Measurements from ENCODE around the gene CACNG4. TPM values are rescaled to one million over a fixed set of nuclear protein-coding genes. Genes with fewer than 3 reads are reported as not detected.

Gene CACNG4
- total RNA-seq, 2 experiments from 2014 or later: not detected

- Histone ChIP-seq H4K20me1 (ENCODE audit: insufficient read depth, low read length) (no peaks in the 10 kb centered on the region), H3K4me1 (ENCODE audit: insufficient read depth, low read length, poor library complexity, severe bottlenecking) (no peaks in the 10 kb centered on the region), H2AFZ (ENCODE audit: low read length) (no peak overlapping the region), H3K4me3 (ENCODE audit: low read depth, low read length, poor library complexity, severe bottlenecking) (no peak overlapping the region), H3K9me2 (ENCODE audit: insufficient read depth, low read length) (no peaks in the 10 kb centered on the region), H3K9me3 (ENCODE audit: low read length) (no peaks in the 10 kb centered on the region), H3K27ac (ENCODE audit: low read depth, low read length, poor library complexity, severe bottlenecking) (no peak overlapping the region), H3K36me3 (ENCODE audit: insufficient read depth, low read length) (no peaks in the 10 kb centered on the region), H3K79me2 (ENCODE audit: insufficient read depth, low read depth, low read length) (no peaks in the 10 kb centered on the region), H3K4me2 (ENCODE audit: low read length) (no peak overlapping the region)
- intact Hi-C loops (cut with micrococcal nuclease; ENCODE audit: unreplicated experiment): no loop called here
- no peak for DNase-seq (ENCODE audit: low spot score)
- no TSS peak for BruUV-seq (replicated peaks)
- ChIA-PET CTCF (ENCODE audit: unreplicated experiment) (no interaction called here), POLR2A (no interaction called here)
- TF ChIP-seq EZH2phosphoT487 (IDR thresholded peaks at IDR 0.05; ENCODE audit: borderline replicate concordance, low read depth, low read length) (no peak), CTCF (conservative IDR thresholded peaks at IDR 0.05; ENCODE audit: low read length) (no peak)
These were observed 13.5 kb upstream of the CACNG4 start for GRCh38 chr17:66950886-66951604.

- BruUV-seq (replicated peaks): no TSS peak
- CTCF ChIA-PET (ENCODE audit: unreplicated experiment): no interaction called here
These were observed 12.9 kb upstream of the CACNG4 start for GRCh38 chr17:66951605-66951953.

More at GRCh38 chr17:66951605-66951953, 12.9 kb upstream of the CACNG4 start:
- no peaks in the 10 kb centered on the region for H3K9me2 ChIP-seq (ENCODE audit: insufficient read depth, low read length)
- no peak overlapping the region for H2AFZ ChIP-seq (ENCODE audit: low read length)
- no peak overlapping the region for H3K4me2 ChIP-seq (ENCODE audit: low read length)
- TF ChIP-seq EZH2phosphoT487 (IDR thresholded peaks at IDR 0.05; ENCODE audit: borderline replicate concordance, low read depth, low read length) (no peak), CTCF (conservative IDR thresholded peaks at IDR 0.05; ENCODE audit: low read length) (no peak)
- H3K36me3 ChIP-seq (ENCODE audit: insufficient read depth, low read length): no peaks in the 10 kb centered on the region
- POLR2A ChIA-PET: no interaction called here
- no peak overlapping the region for H3K27ac ChIP-seq (ENCODE audit: low read depth, low read length, poor library complexity, severe bottlenecking)
- no peak for DNase-seq (ENCODE audit: low spot score)
- no peaks in the 10 kb centered on the region for H3K79me2 ChIP-seq (ENCODE audit: insufficient read depth, low read depth, low read length)
- H3K4me3 ChIP-seq (ENCODE audit: low read depth, low read length, poor library complexity, severe bottlenecking): no peak overlapping the region
- intact Hi-C loops (cut with micrococcal nuclease; ENCODE audit: unreplicated experiment): no loop called here
- no peaks in the 10 kb centered on the region for H4K20me1 ChIP-seq (ENCODE audit: insufficient read depth, low read length)
- H3K9me3 ChIP-seq (ENCODE audit: low read length): no peaks in the 10 kb centered on the region
- no peaks in the 10 kb centered on the region for H3K4me1 ChIP-seq (ENCODE audit: insufficient read depth, low read length, poor library complexity, severe bottlenecking)
